A549 (cell line): ENCODE results near the gene YPEL4. TPM values are rescaled to one million over a fixed set of nuclear protein-coding genes. Genes with fewer than 3 reads are reported as not detected.

Experiments used
- ATAC-seq, 2 experiments: fragments of 200-7000 bp in 1 of 2; fragments of >200 bp in 1 of 2; cut with Nextera tagmentation in 1 of 2; cut with Tn5 transposase in 1 of 2; 3 replicates each; pipeline versions ENCODE4 v1.8.0 to v1.9.1; 2018 to 2020; ENCODE audit warnings: mild to moderate bottlenecking in 1 of 2, moderate library complexity in 1 of 2
- CTCF ChIA-PET: fragments of 300-600 bp; sonication (Branson Sonifier 250); formaldehyde crosslinking; extraction: SDS; loops from one replicate; lab custom pipeline; 2021; ENCODE audit warnings: antibody characterized with exemption, inconsistent platforms; lab: Yijun Ruan, JAX
- POLR2A ChIA-PET: fragments of 350-600 bp; formaldehyde crosslinking; extraction: SDS; loops from one replicate; lab custom pipeline; 2021; ENCODE audit warnings: antibody characterized with exemption, inconsistent platforms; lab: Yijun Ruan, JAX
- DNase-seq, 2 experiments: peaks; one replicate each; pipeline versions ENCODE4 v3.0.0 to v3.0.0-alpha.2; 2011 to 2016; ENCODE audit warnings: low read depth in 1 of 2, low spot score in 1 of 2
- FAIRE-seq: peaks from 2 replicates; lab custom pipeline; 2011; peaks lifted over from hg19 to GRCh38; lab: Jason Lieb, UNC
- H3K27ac ChIP-seq, 2 experiments: fragments of >200 bp; sonication (Bioruptor Twin); formaldehyde crosslinking; 3 replicates each; pipeline ENCODE4 v1.5.1; 2016 to 2017
- H3K4me1 ChIP-seq: fragments of >200 bp; sonication (Bioruptor Twin); formaldehyde crosslinking; 3 replicates; pipeline ENCODE4 v1.6.1; 2016
- H3K4me2 ChIP-seq: fragments of >200 bp; sonication (Bioruptor Twin); formaldehyde crosslinking; 3 replicates; pipeline ENCODE4 v1.6.1; 2016
- H3K4me3 ChIP-seq: fragments of >200 bp; sonication (Bioruptor Twin); formaldehyde crosslinking; 3 replicates; pipeline ENCODE4 v1.5.1; 2016
- H3K9me3 ChIP-seq: fragments of >200 bp; sonication (Bioruptor Twin); formaldehyde crosslinking; 3 replicates; pipeline ENCODE4 v1.6.1; 2016
- CEBPB ChIP-seq, 2 experiments: fragments of >200 bp in 1 of 2; sonication (Bioruptor Twin) in 1 of 2; formaldehyde crosslinking in 1 of 2; IDR thresholded peaks; 2 replicates each; pipeline ENCODE4 v1.6.1; 2012 to 2016
- CHD4 ChIP-seq: fragments of 200-600 bp; sonication (generic); IDR thresholded peaks from 2 replicates; pipeline ENCODE4 v1.6.1; 2016; ENCODE audit warnings: antibody characterized with exemption, mild to moderate bottlenecking, borderline replicate concordance
- EHF ChIP-seq: fragments of 250-450 bp; sonication (Bioruptor Pico); IDR thresholded peaks from 2 replicates; pipeline ENCODE4 v1.5.0; 2020; ENCODE audit warnings: mild to moderate bottlenecking
- GATA3 ChIP-seq: IDR thresholded peaks from 2 replicates; pipeline ENCODE4 v1.6.1; 2012; ENCODE audit warnings: borderline replicate concordance
- HDAC2 ChIP-seq: fragments of 200-600 bp; sonication (generic); IDR thresholded peaks from 2 replicates; pipeline ENCODE4 v1.6.1; 2016
- HOXA7 ChIP-seq: fragments of 250-450 bp; sonication (Bioruptor Pico); IDR thresholded peaks from 2 replicates; pipeline ENCODE4 v1.5.0; 2020; ENCODE audit warnings: mild to moderate bottlenecking, moderate library complexity
- HOXB13 ChIP-seq: fragments of 250-450 bp; sonication (Bioruptor Pico); IDR thresholded peaks from 2 replicates; pipeline ENCODE4 v1.5.0; 2020; ENCODE audit warnings: low read depth, mild to moderate bottlenecking, moderate library complexity
- JUN ChIP-seq, 2 experiments: fragments of >200 bp; sonication (Bioruptor Twin); formaldehyde crosslinking; IDR thresholded peaks; 2 replicates in 1 of 2; 3 replicates in 1 of 2; pipeline ENCODE4 v1.6.1; 2016 to 2017
- JUNB ChIP-seq: fragments of >200 bp; sonication (Bioruptor Twin); formaldehyde crosslinking; IDR thresholded peaks from 2 replicates; pipeline ENCODE4 v1.6.1; 2016
- NFE2L2 ChIP-seq: fragments of 150-350 bp; conservative IDR thresholded peaks from 2 replicates; pipeline ENCODE4 v1.6.1; 2014; ENCODE audit warnings: low read length
- NPAS2 ChIP-seq: fragments of 250-450 bp; sonication (Bioruptor Pico); IDR thresholded peaks from 2 replicates; pipeline ENCODE4 v1.8.0; 2022; ENCODE audit warnings: mild to moderate bottlenecking, moderate library complexity, borderline replicate concordance
- PHF8 ChIP-seq: fragments of 200-600 bp; sonication (generic); IDR thresholded peaks from 2 replicates; pipeline ENCODE4 v1.6.1; 2016; ENCODE audit warnings: low read depth, mild to moderate bottlenecking, antibody characterized with exemption, moderate library complexity, borderline replicate concordance
- RAD21 ChIP-seq, 2 experiments: fragments of >200 bp in 1 of 2; sonication (Bioruptor Twin) in 1 of 2; formaldehyde crosslinking in 1 of 2; IDR thresholded peaks in 1 of 2; conservative IDR thresholded peaks in 1 of 2; 2 replicates in 1 of 2; 3 replicates in 1 of 2; pipeline ENCODE4 v1.6.1; 2012 to 2018; ENCODE audit warnings: inconsistent platforms in 1 of 2
- RARB ChIP-seq: fragments of 250-450 bp; sonication (Bioruptor Pico); IDR thresholded peaks from 2 replicates; pipeline ENCODE4 v1.8.0; 2021; ENCODE audit warnings: mild to moderate bottlenecking, moderate library complexity
- SREBF2 ChIP-seq: fragments of 450-650 bp; IDR thresholded peaks from 2 replicates; pipeline ENCODE4 v1.6.1; 2014; ENCODE audit warnings: mild to moderate bottlenecking, moderate library complexity
- ZC3H11A ChIP-seq: fragments of 450-650 bp; IDR thresholded peaks from 2 replicates; pipeline ENCODE4 v1.6.1; 2014; ENCODE audit warnings: antibody characterized with exemption, mild to moderate bottlenecking
- ZNF302 ChIP-seq: fragments of 250-450 bp; sonication (Bioruptor Pico); IDR thresholded peaks from 2 replicates; pipeline ENCODE4 v1.9.0; 2021; ENCODE audit warnings: inconsistent platforms, mild to moderate bottlenecking, moderate library complexity
- ZSCAN20 ChIP-seq: fragments of 250-450 bp; sonication (Bioruptor Pico); IDR thresholded peaks from 2 replicates; pipeline ENCODE4 v1.8.0; 2022; ENCODE audit warnings: mild to moderate bottlenecking, moderate library complexity
- WGBS: methylation state at CpG from one replicate; pipeline ENCODE4 v1.1.6; 2017; ENCODE audit errors: missing lambda C conversion rate; 5-methylcytosine and 5-hydroxymethylcytosine counted together
- polyA plus RNA-seq, 4 experiments: library from polyadenylated mRNA; depleted of rRNA in 3 of 4; stranded (reverse); fragments of >200 nt; fragmentation: RNase III in 1 of 4; extraction: RNeasy Plus Mini Kit Qiagen cat#74134 plus additional on column Dnase treatment in 1 of 4; gene quantifications; 2 replicates in 3 of 4; 3 replicates in 1 of 4; pipeline ENCODE4 v1.2.3, GENCODE V29; 2011 to 2017
- TF ChIP-seq, protein P1 (sequence below): fragments of 250-450 bp; sonication (Bioruptor Pico); IDR thresholded peaks from 2 replicates; pipeline ENCODE4 v1.5.0; 2021; ENCODE audit warnings: mild to moderate bottlenecking, moderate library complexity, borderline replicate concordance
- TF ChIP-seq, protein P2 (sequence below): fragments of >200 bp; sonication (Bioruptor Twin); formaldehyde crosslinking; IDR thresholded peaks from 3 replicates; pipeline ENCODE4 v1.6.1; 2016
- TF ChIP-seq, protein P3 (sequence below): IDR thresholded peaks from 2 replicates; pipeline ENCODE4 v1.6.1; 2012; ENCODE audit warnings: low read depth, borderline replicate concordance
- TF ChIP-seq, protein P4 (sequence below): fragments of 200-600 bp; sonication (generic); IDR thresholded peaks from 2 replicates; pipeline ENCODE4 v1.6.1; 2016; ENCODE audit warnings: antibody characterized with exemption, mild to moderate bottlenecking, moderate library complexity

Gene YPEL4
- polyA plus RNA-seq, 2 of the 4 experiments (the other 2 are of a cell fraction) = 0.04 to 0.06 TPM

DNA sequence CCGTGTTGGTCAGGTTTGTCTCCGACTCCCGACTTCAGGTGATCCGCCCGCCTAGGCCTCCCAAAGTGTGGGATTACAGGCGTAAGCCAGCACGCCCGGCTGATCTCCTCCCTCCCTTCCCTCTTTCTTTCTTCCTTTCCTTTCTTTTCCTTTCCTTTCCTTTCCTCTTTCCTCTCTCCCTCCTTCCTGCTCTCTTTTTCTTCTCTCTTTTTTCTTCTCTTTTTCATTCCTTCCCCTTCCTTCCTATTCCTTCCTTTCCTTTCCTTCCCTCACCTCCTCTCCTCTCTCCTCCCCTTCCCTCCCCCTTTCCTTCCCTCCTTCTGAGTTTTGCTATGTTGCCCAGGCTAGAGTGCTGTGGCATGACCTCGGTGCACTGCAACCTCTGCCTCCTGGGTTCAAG, 14.3 kb upstream of the YPEL4 start:
- ChIA-PET POLR2A (no interaction called here), CTCF (interaction anchor here (1.7 to 1.9 kb wide), 2 partner anchors 20 to 96 kb away, joined by 4 to 9 read pairs; partner anchors contain the start of gene UBE2L6)
- WGBS = 82% methylated on average over 9 of the region's 9 CpGs
- Histone ChIP-seq H3K4me3 (no peak overlapping the region), H3K4me2 (no peak overlapping the region), H3K4me1 (peaks cover 6% of the 10 kb centered on the region; the same call in 2 of the 3 replicates), H3K27ac (no peak overlapping the region), H3K9me3 (no peaks in the 10 kb centered on the region)
- TF ChIP-seq HDAC2 (no peak), EHF (no peak), GATA3 (no peak), ZSCAN20 (CRISPR knock-in tag) (no peak), SREBF2 (no peak), NPAS2 (no peak), PHF8 (no peak), ZC3H11A (no peak), NFE2L2 (no peak)
- TF ChIP-seq, protein P1, sequence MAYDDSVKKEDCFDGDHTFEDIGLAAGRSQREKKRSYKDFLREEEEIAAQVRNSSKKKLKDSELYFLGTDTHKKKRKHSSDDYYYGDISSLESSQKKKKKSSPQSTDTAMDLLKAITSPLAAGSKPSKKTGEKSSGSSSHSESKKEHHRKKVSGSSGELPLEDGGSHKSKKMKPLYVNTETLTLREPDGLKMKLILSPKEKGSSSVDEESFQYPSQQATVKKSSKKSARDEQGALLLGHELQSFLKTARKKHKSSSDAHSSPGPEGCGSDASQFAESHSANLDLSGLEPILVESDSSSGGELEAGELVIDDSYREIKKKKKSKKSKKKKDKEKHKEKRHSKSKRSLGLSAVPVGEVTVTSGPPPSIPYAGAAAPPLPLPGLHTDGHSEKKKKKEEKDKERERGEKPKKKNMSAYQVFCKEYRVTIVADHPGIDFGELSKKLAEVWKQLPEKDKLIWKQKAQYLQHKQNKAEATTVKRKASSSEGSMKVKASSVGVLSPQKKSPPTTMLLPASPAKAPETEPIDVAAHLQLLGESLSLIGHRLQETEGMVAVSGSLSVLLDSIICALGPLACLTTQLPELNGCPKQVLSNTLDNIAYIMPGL (CRISPR knock-in tag) = no peak
- TF ChIP-seq, protein P2, sequence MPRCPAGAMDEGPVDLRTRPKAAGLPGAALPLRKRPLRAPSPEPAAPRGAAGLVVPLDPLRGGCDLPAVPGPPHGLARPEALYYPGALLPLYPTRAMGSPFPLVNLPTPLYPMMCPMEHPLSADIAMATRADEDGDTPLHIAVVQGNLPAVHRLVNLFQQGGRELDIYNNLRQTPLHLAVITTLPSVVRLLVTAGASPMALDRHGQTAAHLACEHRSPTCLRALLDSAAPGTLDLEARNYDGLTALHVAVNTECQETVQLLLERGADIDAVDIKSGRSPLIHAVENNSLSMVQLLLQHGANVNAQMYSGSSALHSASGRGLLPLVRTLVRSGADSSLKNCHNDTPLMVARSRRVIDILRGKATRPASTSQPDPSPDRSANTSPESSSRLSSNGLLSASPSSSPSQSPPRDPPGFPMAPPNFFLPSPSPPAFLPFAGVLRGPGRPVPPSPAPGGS = no peak
- TF ChIP-seq, protein P3, sequence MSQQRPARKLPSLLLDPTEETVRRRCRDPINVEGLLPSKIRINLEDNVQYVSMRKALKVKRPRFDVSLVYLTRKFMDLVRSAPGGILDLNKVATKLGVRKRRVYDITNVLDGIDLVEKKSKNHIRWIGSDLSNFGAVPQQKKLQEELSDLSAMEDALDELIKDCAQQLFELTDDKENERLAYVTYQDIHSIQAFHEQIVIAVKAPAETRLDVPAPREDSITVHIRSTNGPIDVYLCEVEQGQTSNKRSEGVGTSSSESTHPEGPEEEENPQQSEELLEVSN = no peak
- ATAC-seq (no peak), DNase-seq (no peak), FAIRE-seq (no peak)

DNA sequence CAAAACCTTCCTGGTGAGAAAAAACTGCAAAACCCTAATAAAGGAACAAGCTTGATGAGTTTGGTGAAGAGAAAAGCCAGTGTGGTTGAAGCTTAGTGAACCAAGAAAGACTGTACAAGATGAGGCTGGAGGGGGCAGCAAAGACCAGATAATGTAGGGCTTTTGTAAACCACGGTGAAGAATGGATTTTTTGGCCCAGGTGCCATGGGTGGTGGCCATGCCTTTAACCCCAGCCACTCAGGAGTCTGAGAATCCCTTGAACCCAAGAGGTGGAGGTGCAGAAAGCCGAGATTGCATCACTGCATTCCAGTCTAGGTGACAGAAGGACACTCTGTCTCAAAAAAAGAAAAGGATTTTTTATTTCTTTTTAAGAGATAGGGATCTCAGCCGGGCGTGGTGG, 13.2 kb upstream of the YPEL4 start:
- WGBS = 68% methylated on average over 4 of the region's 4 CpGs
- no peaks in the 10 kb centered on the region for H3K9me3 ChIP-seq
- CTCF ChIA-PET = interaction anchor here (0.7 to 2.2 kb wide), 7 partner anchors 9 to 203 kb away, joined by 3 to 7 read pairs (median 4); partner anchors contain the start of gene RTN4RL2
- POLR2A ChIA-PET = interaction anchor here (1.1 kb wide), 1 partner anchor 79 kb away, joined by 4 read pairs; the partner anchor contains the start of gene SELENOH
- H3K4me2 ChIP-seq = no peak overlapping the region
- no peak overlapping the region for H3K27ac ChIP-seq
- ATAC-seq (no peak), FAIRE-seq (no peak), DNase-seq (peak in 1 of 2 experiments; percentile 49)
- H3K4me1 ChIP-seq = peaks cover 11% of the 10 kb centered on the region; the same call in 2 of the 3 replicates
- no peak overlapping the region for H3K4me3 ChIP-seq
- TF ChIP-seq, protein P3 = no peak
- TF ChIP-seq RAD21 (conservative IDR thresholded peaks at IDR 0.05 in 1 of 2, IDR thresholded peaks at IDR 0.05 in 1 of 2) = peak in 1 of 2 experiments; percentile 47; a peak in 3 of 5 replicates
- TF ChIP-seq, all 56 proteins: peak for 1

- no peak overlapping the region for H3K4me3 ChIP-seq
- ATAC-seq = no peak
- H3K4me2 ChIP-seq = no peak overlapping the region
- no peak for DNase-seq
- ChIA-PET POLR2A (no interaction called here), CTCF (interaction anchor here (0.6 to 2.0 kb wide), 3 partner anchors 16 to 135 kb away, joined by 5 to 8 read pairs (median 5); partner anchors contain the start of gene UBE2L6)
- H3K4me1 ChIP-seq = peaks cover 11% of the 10 kb centered on the region; the same call in 1 of the 3 replicates
- TF ChIP-seq ZSCAN20 (CRISPR knock-in tag) (no peak), HOXA7 (CRISPR knock-in tag) (no peak), NFE2L2 (no peak), ZNF302 (no peak), CHD4 (no peak), RARB (CRISPR knock-in tag) (no peak), SREBF2 (no peak), JUNB (no peak), JUN (IDR thresholded peaks at IDR 0.05) (no peak), GATA3 (no peak), PHF8 (no peak), EHF (no peak), CEBPB (IDR thresholded peaks at IDR 0.05) (no peak), HOXB13 (CRISPR knock-in tag) (no peak)
- TF ChIP-seq, protein P4, sequence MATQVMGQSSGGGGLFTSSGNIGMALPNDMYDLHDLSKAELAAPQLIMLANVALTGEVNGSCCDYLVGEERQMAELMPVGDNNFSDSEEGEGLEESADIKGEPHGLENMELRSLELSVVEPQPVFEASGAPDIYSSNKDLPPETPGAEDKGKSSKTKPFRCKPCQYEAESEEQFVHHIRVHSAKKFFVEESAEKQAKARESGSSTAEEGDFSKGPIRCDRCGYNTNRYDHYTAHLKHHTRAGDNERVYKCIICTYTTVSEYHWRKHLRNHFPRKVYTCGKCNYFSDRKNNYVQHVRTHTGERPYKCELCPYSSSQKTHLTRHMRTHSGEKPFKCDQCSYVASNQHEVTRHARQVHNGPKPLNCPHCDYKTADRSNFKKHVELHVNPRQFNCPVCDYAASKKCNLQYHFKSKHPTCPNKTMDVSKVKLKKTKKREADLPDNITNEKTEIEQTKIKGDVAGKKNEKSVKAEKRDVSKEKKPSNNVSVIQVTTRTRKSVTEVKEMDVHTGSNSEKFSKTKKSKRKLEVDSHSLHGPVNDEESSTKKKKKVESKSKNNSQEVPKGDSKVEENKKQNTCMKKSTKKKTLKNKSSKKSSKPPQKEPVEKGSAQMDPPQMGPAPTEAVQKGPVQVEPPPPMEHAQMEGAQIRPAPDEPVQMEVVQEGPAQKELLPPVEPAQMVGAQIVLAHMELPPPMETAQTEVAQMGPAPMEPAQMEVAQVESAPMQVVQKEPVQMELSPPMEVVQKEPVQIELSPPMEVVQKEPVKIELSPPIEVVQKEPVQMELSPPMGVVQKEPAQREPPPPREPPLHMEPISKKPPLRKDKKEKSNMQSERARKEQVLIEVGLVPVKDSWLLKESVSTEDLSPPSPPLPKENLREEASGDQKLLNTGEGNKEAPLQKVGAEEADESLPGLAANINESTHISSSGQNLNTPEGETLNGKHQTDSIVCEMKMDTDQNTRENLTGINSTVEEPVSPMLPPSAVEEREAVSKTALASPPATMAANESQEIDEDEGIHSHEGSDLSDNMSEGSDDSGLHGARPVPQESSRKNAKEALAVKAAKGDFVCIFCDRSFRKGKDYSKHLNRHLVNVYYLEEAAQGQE = no peak
- FAIRE-seq = no peak
- WGBS = 97% methylated on average over 14 of the region's 14 CpGs
- H3K27ac ChIP-seq = no peak overlapping the region
- no peaks in the 10 kb centered on the region for H3K9me3 ChIP-seq
Measured at GRCh38 chr11:57659669-57660068, 10.0 kb upstream of the YPEL4 start.
